H1 (cell line): ENCODE measurements around the gene COL6A1. TPM values are rescaled to one million over a fixed set of nuclear protein-coding genes. Genes with fewer than 3 reads are reported as not detected.

Experiments used
- CTCF ChIA-PET: fragments of 300-600 bp; sonication (Branson Sonifier 250); formaldehyde crosslinking; loops from one replicate; lab custom pipeline; 2021; ENCODE audit not compliant: partially characterized antibody; lab: Charles Lee
- POLR2A ChIA-PET: fragments of 300-600 bp; sonication (Branson Sonifier 250); formaldehyde crosslinking; loops from one replicate; lab custom pipeline; 2021; ENCODE audit warnings: inconsistent platforms; ENCODE audit not compliant: partially characterized antibody; lab: Charles Lee
- DNase-seq, 2 experiments: peaks; one replicate each; pipeline versions ENCODE4 v3.0.0 to v3.0.0-alpha.2; 2010 to 2022; ENCODE audit warnings: low spot score in 2 of 2, low read depth in 1 of 2, mixed read lengths in 1 of 2
- FAIRE-seq: peaks from 2 replicates; lab custom pipeline; 2011; peaks lifted over from hg19 to GRCh38; lab: Jason Lieb, UNC
- H2AFZ ChIP-seq: 2 replicates; pipeline ENCODE4 v1.8.1; 2012; ENCODE audit warnings: low read length, inconsistent platforms
- H2AK5ac ChIP-seq: 2 replicates; pipeline ENCODE4 v1.6.1; 2013; ENCODE audit warnings: low read depth, low read length
- H2BK120ac ChIP-seq: replicated peaks from 2 replicates; pipeline ENCODE3; 2013; ENCODE audit warnings: low read depth, low read length, inconsistent platforms
- H2BK12ac ChIP-seq: 2 replicates; pipeline ENCODE4 v1.6.1; 2013; ENCODE audit warnings: low read depth, low read length
- H2BK15ac ChIP-seq: 2 replicates; pipeline ENCODE4 v1.6.1; 2013; ENCODE audit warnings: low read length
- H2BK20ac ChIP-seq: 2 replicates; pipeline ENCODE4 v1.6.1; 2013; ENCODE audit warnings: low read length
- H2BK5ac ChIP-seq: 2 replicates; pipeline ENCODE4 v1.6.1; 2013; ENCODE audit warnings: low read depth, low read length
- H3K14ac ChIP-seq: 2 replicates; pipeline ENCODE4 v1.6.1; 2013; ENCODE audit warnings: inconsistent platforms; ENCODE audit not compliant: insufficient read length
- H3K18ac ChIP-seq: 2 replicates; pipeline ENCODE4 v1.6.1; 2013; ENCODE audit warnings: low read length; ENCODE audit errors: extremely low read depth
- H3K23ac ChIP-seq: 2 replicates; pipeline ENCODE4 v1.6.1; 2013; ENCODE audit warnings: inconsistent platforms; ENCODE audit not compliant: insufficient read length
- H3K23me2 ChIP-seq: 2 replicates; pipeline ENCODE4 v1.6.1; 2013; ENCODE audit warnings: low read depth, low read length
- H3K27ac ChIP-seq: 2 replicates; pipeline ENCODE4 v1.6.1; 2011; ENCODE audit warnings: low read depth, low read length, inconsistent platforms
- H3K27me3 ChIP-seq, 4 experiments: replicated peaks in 1 of 4; 1 replicate in 1 of 4; 2 replicates in 3 of 4; pipeline versions ENCODE4 v1.6.1 to v1.8.1; 2011 to 2013; ENCODE audit warnings: low read length in 3 of 4, mild to moderate bottlenecking in 3 of 4, inconsistent platforms in 2 of 4, mixed read lengths in 2 of 4, moderate library complexity in 1 of 4; ENCODE audit not compliant: control insufficient read depth in 3 of 4, insufficient read depth in 3 of 4; ENCODE audit errors: extremely low read depth in 1 of 4
- H3K36me3 ChIP-seq, 4 experiments: 2 replicates each; pipeline versions ENCODE4 v1.6.1 to v1.8.1; 2011 to 2013; ENCODE audit warnings: mild to moderate bottlenecking in 4 of 4, low read length in 3 of 4, moderate library complexity in 2 of 4, control low read depth in 1 of 4, inconsistent platforms in 1 of 4; ENCODE audit not compliant: insufficient read depth in 4 of 4, control insufficient read depth in 2 of 4
- H3K4ac ChIP-seq: replicated peaks from 2 replicates; pipeline ENCODE3; 2013; ENCODE audit warnings: low read length, low read depth, mixed read lengths, inconsistent platforms; ENCODE audit not compliant: insufficient read length
- H3K4me1 ChIP-seq, 4 experiments: replicated peaks in 1 of 4; 1 replicate in 1 of 4; 2 replicates in 3 of 4; pipeline versions ENCODE4 v1.6.1 to v1.8.1; 2011 to 2013; ENCODE audit warnings: low read length in 3 of 4, inconsistent platforms in 2 of 4, mixed read lengths in 1 of 4; ENCODE audit not compliant: insufficient read depth in 4 of 4, control insufficient read depth in 3 of 4
- H3K4me2 ChIP-seq, 2 experiments: 2 replicates each; pipeline versions ENCODE4 v1.6.1 to v1.8.1; 2011 to 2013; ENCODE audit warnings: low read depth in 2 of 2, low read length in 2 of 2, control low read depth in 1 of 2, inconsistent platforms in 1 of 2, mild to moderate bottlenecking in 1 of 2; ENCODE audit not compliant: insufficient read depth in 1 of 2
- H3K4me3 ChIP-seq, 4 experiments: fragments of 200-600, 300-600 bp in 1 of 4; sonication (generic), shearing (Covaris generic), sonication (Bioruptor Twin) in 1 of 4; 2 replicates each; pipeline versions ENCODE4 v1.5.1 to v1.8.1; 2011 to 2016; ENCODE audit warnings: low read length in 4 of 4, low read depth in 3 of 4, control low read depth in 2 of 4, inconsistent platforms in 2 of 4, mild to moderate bottlenecking in 2 of 4, mixed read lengths in 1 of 4, moderate library complexity in 1 of 4; ENCODE audit not compliant: insufficient read depth in 2 of 4; ENCODE audit errors: extremely low read depth in 1 of 4
- H3K56ac ChIP-seq: replicated peaks from 2 replicates; pipeline ENCODE3; 2013; ENCODE audit warnings: low read depth, mild to moderate bottlenecking, mixed read lengths, low read length, inconsistent platforms; ENCODE audit not compliant: insufficient read length
- H3K79me1 ChIP-seq: 2 replicates; pipeline ENCODE4 v1.6.1; 2013; ENCODE audit warnings: low read depth, low read length, control low read depth
- H3K79me2 ChIP-seq, 2 experiments: 2 replicates each; pipeline versions ENCODE4 v1.6.1 to v1.8.1; 2012 to 2013; ENCODE audit warnings: low read length in 2 of 2, mild to moderate bottlenecking in 2 of 2, inconsistent platforms in 1 of 2; ENCODE audit not compliant: insufficient read depth in 2 of 2, control insufficient read depth in 1 of 2
- H3K9ac ChIP-seq, 4 experiments: replicated peaks in 1 of 4; 1 replicate in 1 of 4; 2 replicates in 3 of 4; pipeline versions ENCODE4 v1.6.1 to v1.8.1; 2011 to 2013; ENCODE audit warnings: low read depth in 3 of 4, low read length in 3 of 4, control low read depth in 2 of 4, mild to moderate bottlenecking in 2 of 4, moderate library complexity in 2 of 4, inconsistent platforms in 1 of 4; ENCODE audit errors: extremely low read depth in 1 of 4
- H3K9me3 ChIP-seq, 2 experiments: 2 replicates each; pipeline versions ENCODE4 v1.6.1 to v1.8.1; 2012 to 2013; ENCODE audit warnings: mild to moderate bottlenecking in 2 of 2, moderate library complexity in 2 of 2, control low read depth in 1 of 2, inconsistent platforms in 1 of 2, low read depth in 1 of 2, low read length in 1 of 2, mixed read lengths in 1 of 2; ENCODE audit not compliant: insufficient read depth in 2 of 2
- H4K20me1 ChIP-seq, 2 experiments: replicated peaks in 1 of 2; 2 replicates each; pipeline versions ENCODE3 to v1.8.1; 2011 to 2013; ENCODE audit warnings: inconsistent platforms in 2 of 2, low read length in 2 of 2, mild to moderate bottlenecking in 1 of 2; ENCODE audit not compliant: insufficient read depth in 2 of 2, control insufficient read depth in 1 of 2
- H4K5ac ChIP-seq: 2 replicates; pipeline ENCODE4 v1.6.1; 2013; ENCODE audit warnings: low read length, low read depth, mixed read lengths, inconsistent platforms; ENCODE audit not compliant: insufficient read length
- H4K8ac ChIP-seq: 2 replicates; pipeline ENCODE4 v1.8.0; 2013; ENCODE audit warnings: mild to moderate bottlenecking, moderate library complexity, low read length, inconsistent platforms; ENCODE audit not compliant: insufficient read depth; ENCODE audit errors: extremely low read depth
- H4K91ac ChIP-seq: replicated peaks from 2 replicates; pipeline ENCODE3; 2013; ENCODE audit warnings: low read length, mixed read lengths, inconsistent platforms; ENCODE audit not compliant: insufficient read length
- BCL11A ChIP-seq, 2 experiments: IDR thresholded peaks; one replicate each; pipeline ENCODE4 v1.6.1; 2011; ENCODE audit warnings: low read depth in 2 of 2, low read length in 2 of 2, mild to moderate bottlenecking in 2 of 2
- E2F6 ChIP-seq: IDR thresholded peaks from 2 replicates; pipeline ENCODE4 v1.6.1; 2012; ENCODE audit warnings: inconsistent platforms
- EZH2 ChIP-seq: fragments of 200-600 bp; sonication (generic); IDR thresholded peaks from 2 replicates; pipeline ENCODE4 v1.7.1; 2012; ENCODE audit warnings: low read depth, mild to moderate bottlenecking, moderate library complexity, low read length, inconsistent platforms; ENCODE audit not compliant: severe bottlenecking
- FOSL1 ChIP-seq: IDR thresholded peaks from 2 replicates; pipeline ENCODE4 v1.6.1; 2011; ENCODE audit warnings: mild to moderate bottlenecking, low read depth, low read length, moderate library complexity; ENCODE audit not compliant: insufficient read depth
- SP1 ChIP-seq: IDR thresholded peaks from 2 replicates; pipeline ENCODE4 v1.6.1; 2011; ENCODE audit warnings: low read depth, low read length
- ZNF274 ChIP-seq: IDR thresholded peaks from 2 replicates; pipeline ENCODE4 v1.7.0; 2012; ENCODE audit warnings: low read length, borderline replicate concordance; ENCODE audit errors: extremely low read depth
- WGBS, 2 experiments: shearing (Covaris generic) in 1 of 2; methylation state at CpG; one replicate each; pipeline versions ENCODE4 v1.1.6 to v1.1.7; 2013 to 2015; ENCODE audit warnings: low lambda C conversion rate in 2 of 2, mixed read lengths in 2 of 2, inconsistent platforms in 1 of 2, low coverage in 1 of 2, missing lambda C conversion rate in 1 of 2; ENCODE audit not compliant: insufficient replicate concordance in 2 of 2, insufficient coverage in 1 of 2, insufficient read length in 1 of 2; ENCODE audit errors: extremely low coverage in 1 of 2, missing lambda C conversion rate in 1 of 2; 5-methylcytosine and 5-hydroxymethylcytosine counted together
- polyA plus RNA-seq, 7 experiments: library from polyadenylated mRNA; depleted of rRNA in 3 of 7; stranded (reverse) in 5 of 7; unstranded in 2 of 7; fragments of >200 nt in 5 of 7; fragments of 200-250 nt in 2 of 7; gene quantifications; 1 replicate in 5 of 7; 2 replicates in 1 of 7; 4 replicates in 1 of 7; pipeline versions ENCODE4 v1.2.1 to v1.2.3, GENCODE V29; 2011 to 2013; ENCODE audit warnings: missing spikeins in 2 of 7, mixed read lengths in 2 of 7
- total RNA-seq: library from RNA; stranded (reverse); fragmentation: NEBNext Ultra II Directional; extraction: Animal tissue kit (Norgen Biotek cat#: 25700); gene quantifications from 2 replicates; pipeline ENCODE4 v1.2.1, GENCODE V29; 2021

The COL6A1 gene
- total and polyA plus RNA-seq, 2 of the 8 experiments (the other 6 are each of a cell fraction or from before 2014, with no cell fraction given): 100 to 115 TPM

GRCh38 chr21:46029186-46029924 lies 47.8 kb downstream of the COL6A1 start:
- no peak overlapping the region for H3K4me2 ChIP-seq
- H3K9me3 ChIP-seq: no peaks in the 10 kb centered on the region
- no peak overlapping the region for H4K91ac ChIP-seq
- no peaks in the 10 kb centered on the region for H3K27me3 ChIP-seq
- CTCF ChIA-PET: interaction anchor here (1.3 kb wide), 1 partner anchor 124 kb away, joined by 4 read pairs; no protein-coding TSS in a partner anchor
- H3K56ac ChIP-seq: no peak overlapping the region
- H3K23me2 ChIP-seq: no peaks in the 10 kb centered on the region
- H3K9ac ChIP-seq: no peak overlapping the region
- no peak overlapping the region for H2BK12ac ChIP-seq
- no peaks in the 10 kb centered on the region for H3K79me2 ChIP-seq
- H3K4me3 ChIP-seq: no peak overlapping the region
- no peaks in the 10 kb centered on the region for H3K36me3 ChIP-seq
- no peak overlapping the region for H2BK20ac ChIP-seq
- no peak overlapping the region for H2BK120ac ChIP-seq
- H2AFZ ChIP-seq: no peak overlapping the region
- H4K8ac ChIP-seq: no peak overlapping the region
- no peak overlapping the region for H3K23ac ChIP-seq
- no peak overlapping the region for H2AK5ac ChIP-seq
- DNase-seq: no peak
- no peak overlapping the region for H3K27ac ChIP-seq
- TF ChIP-seq E2F6: no peak
- TF ChIP-seq EZH2: no peak
- no peak for TF ChIP-seq ZNF274
- TF ChIP-seq SP1: no peak
- TF ChIP-seq BCL11A (IDR thresholded peaks at IDR 0.05; ENCODE audit: low read depth in 2 of 2, low read length in 2 of 2): no peak
- no peak for TF ChIP-seq FOSL1
- H2BK15ac ChIP-seq: no peak overlapping the region
- no peaks in the 10 kb centered on the region for H4K20me1 ChIP-seq
- POLR2A ChIA-PET: no interaction called here
- H3K18ac ChIP-seq: no peak overlapping the region
- FAIRE-seq: no peak
- H3K14ac ChIP-seq: no peak overlapping the region
- peaks cover 0 to 2% (median 0%) of the 10 kb centered on the region in 4 experiments; a peak in 1 of 7 replicates for H3K4me1 ChIP-seq
- H2BK5ac ChIP-seq: no peak overlapping the region
- 92% methylated on average over 5 of the region's 5 CpGs; no CpG with 5 or more reads in 1 of the 2 experiments for WGBS, 2 experiments
- no peaks in the 10 kb centered on the region for H3K79me1 ChIP-seq
- H3K4ac ChIP-seq: no peak overlapping the region
- H4K5ac ChIP-seq: no peak overlapping the region
